ENCODE results near the gene ATRN.

Gene ATRN

GRCh38 chr20:3583765-3584164 is 112.9 kb downstream of the ATRN start:
- Histone ChIP-seq H4K91ac (ENCODE audit: low read depth, low read length) (no peak overlapping the region), H3K9ac (ENCODE audit: low read length) (no peak overlapping the region), H3K4ac (ENCODE audit: low read depth, low read length) (no peak overlapping the region), H3K27me3 (ENCODE audit: insufficient read depth, low read length) (no peaks in the 10 kb centered on the region), H2AK5ac (ENCODE audit: low read length) (no peak overlapping the region), H3K4me1 (ENCODE audit: control insufficient read depth in 1 of 2, insufficient read depth in 2 of 2, low read length in 2 of 2) (no peaks in the 10 kb centered on the region), H2AFZ (ENCODE audit: insufficient read depth, low read length, poor library complexity) (no peak overlapping the region), H2BK5ac (ENCODE audit: low read depth, low read length, poor library complexity) (no peak overlapping the region), H4K12ac (ENCODE audit: low read depth, low read length) (no peak overlapping the region), H3K27ac (ENCODE audit: low read depth, low read length) (no peak overlapping the region), H3K4me3 (ENCODE audit: low read depth, low read length) (no peak overlapping the region), H2BK12ac (ENCODE audit: low read length) (no peak overlapping the region), H3K36me3 (ENCODE audit: control insufficient read depth in 1 of 2, insufficient read depth in 2 of 2, low read length in 2 of 2) (peaks cover 3 to 4% of the 10 kb centered on the region in 2 experiments), H2BK120ac (ENCODE audit: insufficient read depth, low read length, poor library complexity) (no peak overlapping the region), H3K23ac (ENCODE audit: low read length) (no peak overlapping the region), H3K18ac (ENCODE audit: low read length) (no peak overlapping the region), H4K8ac (ENCODE audit: low read depth, low read length) (no peak overlapping the region), H3K9me3 (ENCODE audit: insufficient read depth, low read depth, low read length) (no peaks in the 10 kb centered on the region), H3K79me1 (ENCODE audit: low read length) (no peaks in the 10 kb centered on the region), H3K14ac (ENCODE audit: low read length) (no peak overlapping the region), H3K4me2 (ENCODE audit: low read length) (no peak overlapping the region), H3K79me2 (ENCODE audit: control insufficient read depth, insufficient read depth, low read length, poor library complexity) (no peaks in the 10 kb centered on the region)
- no peak for DNase-seq
- whole genome bisulfite sequencing (ENCODE audit: extremely low coverage, insufficient coverage, insufficient read length) = no CpG with 5 or more reads among the region's 7 CpGs

- no peak overlapping the region for H3K14ac ChIP-seq (ENCODE audit: low read length)
- no peak overlapping the region for H4K12ac ChIP-seq (ENCODE audit: low read depth, low read length)
- H2BK5ac ChIP-seq (ENCODE audit: low read depth, low read length, poor library complexity) = no peak overlapping the region
- DNase-seq = peak in 1 of 2 donors; percentile 1
- H3K27ac ChIP-seq (ENCODE audit: low read depth, low read length) = no peak overlapping the region
- H3K18ac ChIP-seq (ENCODE audit: low read length) = no peak overlapping the region
- H3K27me3 ChIP-seq (ENCODE audit: insufficient read depth, low read length) = no peaks in the 10 kb centered on the region
- H3K4me3 ChIP-seq (ENCODE audit: low read depth, low read length) = no peak overlapping the region
- no peak overlapping the region for H4K91ac ChIP-seq (ENCODE audit: low read depth, low read length)
- H2AFZ ChIP-seq (ENCODE audit: insufficient read depth, low read length, poor library complexity) = no peak overlapping the region
- no peak overlapping the region for H2BK12ac ChIP-seq (ENCODE audit: low read length)
- no CpG with 5 or more reads among the region's 1 CpG for WGBS (ENCODE audit: extremely low coverage, insufficient coverage, insufficient read length)
- H3K9ac ChIP-seq (ENCODE audit: low read length) = no peak overlapping the region
- no peak overlapping the region for H3K23ac ChIP-seq (ENCODE audit: low read length)
- no peaks in the 10 kb centered on the region for H3K79me1 ChIP-seq (ENCODE audit: low read length)
- H3K79me2 ChIP-seq (ENCODE audit: control insufficient read depth, insufficient read depth, low read length, poor library complexity) = no peaks in the 10 kb centered on the region
- no peak overlapping the region for H3K4me2 ChIP-seq (ENCODE audit: low read length)
- H3K36me3 ChIP-seq (ENCODE audit: control insufficient read depth in 1 of 2, insufficient read depth in 2 of 2, low read length in 2 of 2) = peaks cover 4 to 5% of the 10 kb centered on the region in 2 experiments
- H4K8ac ChIP-seq (ENCODE audit: low read depth, low read length) = no peak overlapping the region
- no peak overlapping the region for H2AK5ac ChIP-seq (ENCODE audit: low read length)
- H3K4me1 ChIP-seq (ENCODE audit: control insufficient read depth in 1 of 2, insufficient read depth in 2 of 2, low read length in 2 of 2) = no peaks in the 10 kb centered on the region
- no peaks in the 10 kb centered on the region for H3K9me3 ChIP-seq (ENCODE audit: insufficient read depth, low read depth, low read length)
- H3K4ac ChIP-seq (ENCODE audit: low read depth, low read length) = no peak overlapping the region
- H2BK120ac ChIP-seq (ENCODE audit: insufficient read depth, low read length, poor library complexity) = no peak overlapping the region
These were observed 115.3 kb downstream of the ATRN start for GRCh38 chr20:3586093-3586492.

DNA sequence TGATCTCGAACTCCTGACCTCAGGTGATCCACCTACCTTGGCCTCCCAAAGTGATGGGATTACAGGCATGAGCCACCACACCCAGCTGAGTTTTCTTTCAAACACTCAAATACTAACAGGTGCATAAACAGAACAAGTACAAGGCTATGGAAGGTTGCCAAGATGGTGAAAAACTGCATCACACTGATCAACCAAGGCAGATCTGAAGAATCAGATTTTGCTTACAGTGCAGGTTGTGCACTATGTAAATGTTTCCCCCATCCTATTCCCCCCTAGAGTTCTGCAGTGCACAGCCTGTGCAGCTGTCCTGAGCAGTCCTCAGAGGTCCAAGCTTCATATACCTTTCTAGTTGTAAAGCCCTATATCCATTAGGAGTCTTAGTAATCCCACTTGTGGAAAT is 119.3 kb downstream of the ATRN start:
- Histone ChIP-seq H4K12ac (ENCODE audit: low read depth, low read length) (no peak overlapping the region), H3K9me3 (ENCODE audit: insufficient read depth, low read depth, low read length) (no peaks in the 10 kb centered on the region), H2BK120ac (ENCODE audit: insufficient read depth, low read length, poor library complexity) (no peak overlapping the region), H3K79me2 (ENCODE audit: control insufficient read depth, insufficient read depth, low read length, poor library complexity) (no peaks in the 10 kb centered on the region), H2AK5ac (ENCODE audit: low read length) (no peak overlapping the region), H3K79me1 (ENCODE audit: low read length) (no peaks in the 10 kb centered on the region), H3K9ac (ENCODE audit: low read length) (no peak overlapping the region), H2BK5ac (ENCODE audit: low read depth, low read length, poor library complexity) (no peak overlapping the region), H4K91ac (ENCODE audit: low read depth, low read length) (no peak overlapping the region), H4K8ac (ENCODE audit: low read depth, low read length) (no peak overlapping the region), H2AFZ (ENCODE audit: insufficient read depth, low read length, poor library complexity) (no peak overlapping the region), H3K4ac (ENCODE audit: low read depth, low read length) (no peak overlapping the region), H3K18ac (ENCODE audit: low read length) (no peak overlapping the region), H3K27ac (ENCODE audit: low read depth, low read length) (no peak overlapping the region), H3K27me3 (ENCODE audit: insufficient read depth, low read length) (no peaks in the 10 kb centered on the region), H3K23ac (ENCODE audit: low read length) (no peak overlapping the region), H3K4me2 (ENCODE audit: low read length) (no peak overlapping the region), H3K36me3 (ENCODE audit: control insufficient read depth in 1 of 2, insufficient read depth in 2 of 2, low read length in 2 of 2) (peaks cover 4 to 8% of the 10 kb centered on the region in 2 experiments), H3K14ac (ENCODE audit: low read length) (no peak overlapping the region), H2BK12ac (ENCODE audit: low read length) (no peak overlapping the region), H3K4me3 (ENCODE audit: low read depth, low read length) (no peak overlapping the region), H3K4me1 (ENCODE audit: control insufficient read depth in 1 of 2, insufficient read depth in 2 of 2, low read length in 2 of 2) (no peaks in the 10 kb centered on the region)
- WGBS (ENCODE audit: extremely low coverage, insufficient coverage, insufficient read length) = no CpG with 5 or more reads among the region's 1 CpG
- DNase-seq = no peak

DNA sequence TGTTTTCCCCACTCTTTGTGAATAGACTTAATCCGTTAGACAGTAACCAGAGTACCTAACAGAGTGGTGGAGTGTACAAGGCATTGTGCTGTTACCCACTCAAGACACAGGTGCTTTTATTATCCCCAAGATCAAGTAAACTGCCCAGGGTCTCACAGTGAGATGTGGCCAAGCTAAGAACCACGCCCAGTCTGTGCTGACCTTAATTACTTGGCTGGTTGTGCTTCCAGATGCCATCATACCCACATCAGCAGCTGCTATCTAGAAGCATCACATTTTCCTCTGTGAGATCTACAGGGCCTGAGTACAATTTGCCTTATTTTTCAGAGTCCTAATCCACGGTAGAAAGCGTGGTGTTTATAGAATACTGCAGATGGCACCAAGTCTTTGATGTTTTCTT is 122.1 kb downstream of the ATRN start:
- Histone ChIP-seq H2AFZ (ENCODE audit: insufficient read depth, low read length, poor library complexity) (no peak overlapping the region), H3K79me2 (ENCODE audit: control insufficient read depth, insufficient read depth, low read length, poor library complexity) (no peaks in the 10 kb centered on the region), H3K23ac (ENCODE audit: low read length) (no peak overlapping the region), H3K14ac (ENCODE audit: low read length) (no peak overlapping the region), H4K8ac (ENCODE audit: low read depth, low read length) (no peak overlapping the region), H3K36me3 (ENCODE audit: control insufficient read depth in 1 of 2, insufficient read depth in 2 of 2, low read length in 2 of 2) (peaks cover 4 to 8% of the 10 kb centered on the region in 2 experiments), H2AK5ac (ENCODE audit: low read length) (no peak overlapping the region), H2BK5ac (ENCODE audit: low read depth, low read length, poor library complexity) (no peak overlapping the region), H3K79me1 (ENCODE audit: low read length) (no peaks in the 10 kb centered on the region), H3K27ac (ENCODE audit: low read depth, low read length) (no peak overlapping the region), H3K4me1 (ENCODE audit: control insufficient read depth in 1 of 2, insufficient read depth in 2 of 2, low read length in 2 of 2) (no peaks in the 10 kb centered on the region), H4K91ac (ENCODE audit: low read depth, low read length) (no peak overlapping the region), H3K27me3 (ENCODE audit: insufficient read depth, low read length) (no peaks in the 10 kb centered on the region), H3K4me2 (ENCODE audit: low read length) (no peak overlapping the region), H2BK120ac (ENCODE audit: insufficient read depth, low read length, poor library complexity) (no peak overlapping the region), H3K18ac (ENCODE audit: low read length) (no peak overlapping the region), H4K12ac (ENCODE audit: low read depth, low read length) (no peak overlapping the region), H3K9ac (ENCODE audit: low read length) (no peak overlapping the region), H3K4ac (ENCODE audit: low read depth, low read length) (no peak overlapping the region), H3K9me3 (ENCODE audit: insufficient read depth, low read depth, low read length) (no peaks in the 10 kb centered on the region), H2BK12ac (ENCODE audit: low read length) (no peak overlapping the region), H3K4me3 (ENCODE audit: low read depth, low read length) (no peak overlapping the region)
- no CpG with 5 or more reads among the region's 4 CpGs for WGBS (ENCODE audit: extremely low coverage, insufficient coverage, insufficient read length)
- DNase-seq = peak; percentile 47 to 79
